Stimulated activated CD8-positive, alpha-beta memory T cell treated with anti-CD3 and anti-CD28 coated beads, Interleukin-12 subunit alpha, Interleukin-12 subunit beta, amount 100 ng/mL, for 24 hours (primary cell): ENCODE measurements around the gene CRYL1.

ENCODE experiments used
- DNase-seq: peaks from one replicate; pipeline ENCODE4 v3.0.0-alpha.2; 2020; ENCODE audit errors: extremely low read depth

Gene CRYL1

DNA sequence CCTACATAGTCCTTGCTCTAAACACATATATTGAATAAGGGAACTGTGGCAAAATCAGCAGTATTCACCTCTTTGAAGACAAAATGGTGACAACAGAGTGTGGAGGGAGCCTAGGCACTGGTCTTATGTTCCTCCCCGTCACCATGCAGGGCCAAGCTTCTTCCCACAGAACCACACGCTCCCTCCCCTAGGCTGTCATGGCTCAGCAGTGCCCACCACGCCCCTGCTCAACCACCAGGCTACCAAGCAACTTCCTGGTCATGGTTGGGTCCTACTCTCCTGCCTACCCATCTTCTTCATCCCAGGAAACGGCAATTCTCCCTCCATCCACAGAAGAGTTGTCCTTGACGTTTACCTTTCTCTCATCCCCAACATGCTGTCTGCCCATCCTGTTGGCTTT, 126.1 kb downstream of the CRYL1 start:
- no peak for DNase-seq

- no peak for DNase-seq
Observed at GRCh38 chr13:20398459-20398858, 127.2 kb downstream of the CRYL1 start.

DNA sequence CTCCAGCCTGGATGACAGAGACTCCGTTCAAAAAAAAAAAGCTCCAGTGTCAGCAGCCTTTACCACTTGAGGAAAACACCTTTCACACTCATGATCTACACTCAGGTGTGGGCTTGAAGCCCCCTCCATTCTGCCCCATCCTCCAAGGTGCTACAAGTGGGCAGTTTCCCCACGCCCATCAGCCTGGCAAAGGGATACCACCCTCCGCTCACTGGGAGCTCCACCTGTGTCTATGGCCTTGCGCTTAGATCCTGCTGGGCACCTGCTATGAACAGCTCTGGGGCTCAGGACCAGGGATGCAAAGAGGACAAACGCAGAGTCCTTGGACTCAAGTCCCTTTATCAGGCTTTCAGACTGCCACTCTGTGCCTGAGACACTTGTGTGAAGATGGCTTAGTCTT, 127.8 kb downstream of the CRYL1 start:
- DNase-seq = no peak

- no peak for DNase-seq
Observed at GRCh38 chr13:20395061-20395916, 130.4 kb downstream of the CRYL1 start.

GRCh38 chr13:20394506-20394905, 131.2 kb downstream of the CRYL1 start:
- no peak for DNase-seq

DNA sequence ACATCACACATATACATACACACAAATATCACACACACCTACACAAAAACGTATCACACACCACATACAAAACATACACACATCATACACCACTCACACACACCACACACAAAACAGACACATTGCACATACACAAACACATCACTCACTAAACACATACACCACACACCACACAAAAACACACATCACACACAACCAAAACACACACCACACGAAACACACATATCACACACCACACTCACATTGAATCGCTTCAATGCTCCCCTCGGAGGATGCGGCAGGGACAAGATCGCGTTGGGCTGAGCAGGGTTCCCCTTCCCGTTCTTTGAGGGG, 131.5 kb downstream of the CRYL1 start:
- no peak for DNase-seq

DNA sequence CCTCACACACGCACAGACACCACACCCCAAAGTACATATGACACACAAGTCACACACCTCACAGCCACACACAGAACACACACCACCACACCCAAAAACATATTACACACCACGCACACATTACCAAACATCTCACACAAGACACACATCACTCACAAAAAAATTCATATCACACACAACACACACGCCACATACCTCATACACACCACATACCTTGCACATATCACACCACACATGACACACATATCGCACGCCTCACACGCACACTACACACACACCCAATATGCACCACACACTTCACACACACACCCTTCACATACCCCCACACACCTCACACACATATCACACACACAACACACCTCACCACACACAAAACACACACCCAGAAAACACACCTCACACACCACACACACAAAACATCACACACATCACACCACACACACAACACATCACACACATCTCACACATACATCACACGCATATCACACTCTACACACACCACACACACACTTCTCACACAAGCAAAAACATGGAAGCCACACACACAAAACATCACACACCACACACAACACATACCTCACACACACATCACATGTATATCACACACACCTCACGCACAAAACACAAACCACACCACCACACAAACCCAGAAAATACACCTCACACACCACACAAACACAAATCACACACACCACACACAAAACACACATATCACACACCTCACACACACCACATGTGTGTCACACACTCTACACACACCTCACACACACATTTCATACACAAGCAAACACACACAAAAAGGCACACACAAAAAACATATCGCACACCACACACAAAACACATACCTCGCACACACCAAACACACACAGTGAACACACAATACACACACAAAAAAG, 132.1 kb downstream of the CRYL1 start:
- no peak for DNase-seq

DNA sequence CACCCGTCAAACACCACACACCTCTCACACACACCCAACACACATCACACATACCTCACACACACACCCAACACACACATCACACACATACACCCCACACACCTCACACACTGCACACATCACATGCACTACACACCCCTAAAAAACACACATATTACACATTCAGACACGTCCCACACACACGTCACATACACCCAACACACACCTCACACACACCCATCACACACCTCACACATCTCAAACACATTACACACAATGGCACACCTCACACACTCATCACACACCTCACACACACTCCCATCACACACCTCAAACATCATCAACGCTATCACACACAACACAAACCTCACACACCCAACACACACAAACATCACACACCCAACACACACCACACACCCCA, 133.1 kb downstream of the CRYL1 start:
- no peak for DNase-seq

GRCh38 chr13:20391597-20392452, 133.8 kb downstream of the CRYL1 start:
- no peak for DNase-seq

GRCh38 chr13:20390526-20391175, 135.0 kb downstream of the CRYL1 start:
- DNase-seq = no peak

GRCh38 chr13:20389696-20390525, 135.7 kb downstream of the CRYL1 start:
- DNase-seq = no peak

DNA sequence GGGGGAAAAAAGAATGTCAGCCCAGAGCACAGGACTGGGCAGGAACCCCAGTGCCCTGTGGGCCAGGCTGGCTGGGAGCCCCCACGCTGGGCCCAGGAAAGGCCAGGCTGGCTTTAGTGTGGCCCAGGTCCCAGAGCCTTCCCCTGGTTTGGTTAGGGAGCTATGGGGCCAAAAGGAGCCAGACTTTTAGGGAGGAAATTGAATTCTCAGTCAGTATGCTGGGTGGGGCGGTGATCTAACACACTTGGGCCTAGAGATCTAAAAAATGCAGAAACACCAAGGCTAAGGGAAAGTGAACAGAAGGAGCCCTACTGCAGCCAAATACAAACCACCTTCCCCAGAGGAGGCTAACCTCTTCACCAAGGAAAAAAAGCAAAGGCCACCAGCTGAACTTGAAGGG, 137.5 kb downstream of the CRYL1 start:
- no peak for DNase-seq

DNA sequence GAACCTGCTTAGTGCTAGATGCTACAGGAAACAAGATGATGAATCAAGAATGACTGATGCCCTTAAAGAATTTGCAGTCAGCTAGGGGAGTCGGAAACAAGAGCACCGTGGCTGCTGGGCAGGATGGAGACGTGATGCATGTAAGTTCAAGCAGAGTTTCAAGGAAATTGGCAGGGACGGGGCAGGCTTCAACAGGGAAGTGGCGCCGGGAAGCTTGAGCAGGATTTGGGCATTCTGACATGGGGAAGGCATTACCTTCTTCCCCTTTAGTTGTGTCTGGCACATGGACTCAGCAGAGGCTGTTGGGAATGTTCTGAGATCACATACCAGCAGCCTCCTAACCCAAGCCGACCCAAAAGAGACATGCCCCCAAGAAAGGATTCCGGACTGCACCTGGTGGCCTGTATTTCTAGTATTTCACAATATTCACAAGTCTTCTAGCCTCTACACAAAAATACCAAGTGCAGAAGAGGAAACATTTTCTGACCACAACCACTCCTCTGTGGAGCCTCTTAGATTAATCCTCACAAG, 138.2 kb downstream of the CRYL1 start:
- DNase-seq = no peak

DNA sequence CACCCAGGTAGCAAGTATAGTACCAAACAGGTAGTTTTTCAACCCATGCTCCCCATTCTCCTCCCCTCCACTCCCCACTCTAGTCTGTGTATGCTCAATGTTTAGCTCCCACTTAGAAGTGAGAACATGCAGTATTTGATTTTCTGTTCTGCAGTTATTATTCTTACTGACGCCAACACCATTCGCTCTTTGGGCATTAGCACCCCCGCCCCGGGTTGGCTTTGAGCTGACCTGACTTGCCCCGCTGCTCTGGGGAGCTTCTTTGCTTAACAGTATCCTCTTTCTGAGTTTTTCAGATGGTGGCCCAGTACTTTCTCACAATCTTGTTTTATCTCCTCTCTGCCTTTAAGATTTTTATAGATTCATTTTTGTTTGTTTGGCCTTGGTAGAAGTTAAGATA, 138.7 kb downstream of the CRYL1 start:
- no peak for DNase-seq

DNA sequence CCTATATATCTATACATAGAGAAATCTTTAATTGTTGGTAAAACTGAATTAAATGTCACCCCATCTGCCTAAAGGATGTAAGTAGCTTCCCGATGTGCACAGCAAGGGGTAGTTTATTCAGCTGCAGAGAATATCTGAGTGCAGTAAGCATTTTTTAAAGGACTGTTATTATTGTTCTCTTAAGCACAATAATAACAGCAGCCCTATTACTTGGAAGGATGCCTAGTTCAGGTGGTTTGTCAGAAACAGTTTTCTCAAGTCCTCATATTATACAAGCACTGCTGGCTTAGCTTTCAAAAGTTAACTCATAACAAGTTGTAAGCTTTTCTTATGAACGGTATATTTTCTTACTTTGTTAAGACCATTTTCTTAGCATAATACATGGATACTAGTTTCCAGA, 142.6 kb downstream of the CRYL1 start:
- DNase-seq = no peak

DNA sequence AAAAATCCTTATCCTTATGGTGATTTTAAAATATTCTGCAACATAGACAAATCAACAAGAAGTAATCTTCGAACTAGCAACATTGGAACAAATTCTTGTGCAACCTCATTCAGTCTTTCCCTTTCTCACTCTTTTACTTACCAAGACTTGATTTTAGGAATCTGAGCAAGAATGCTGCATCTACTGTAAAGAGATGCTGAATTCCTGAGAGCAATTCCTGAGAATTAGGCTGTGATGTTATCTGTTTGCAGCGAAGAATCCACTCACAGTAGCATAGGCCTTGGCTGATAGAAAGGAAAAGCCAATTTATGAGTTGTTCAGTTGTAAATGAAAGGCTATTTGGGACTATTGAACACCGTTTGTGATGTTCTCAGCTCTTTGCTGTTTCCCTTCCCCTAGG, 144.3 kb downstream of the CRYL1 start:
- no peak for DNase-seq

GRCh38 chr13:20378721-20379120, 146.9 kb downstream of the CRYL1 start:
- no peak for DNase-seq

DNA sequence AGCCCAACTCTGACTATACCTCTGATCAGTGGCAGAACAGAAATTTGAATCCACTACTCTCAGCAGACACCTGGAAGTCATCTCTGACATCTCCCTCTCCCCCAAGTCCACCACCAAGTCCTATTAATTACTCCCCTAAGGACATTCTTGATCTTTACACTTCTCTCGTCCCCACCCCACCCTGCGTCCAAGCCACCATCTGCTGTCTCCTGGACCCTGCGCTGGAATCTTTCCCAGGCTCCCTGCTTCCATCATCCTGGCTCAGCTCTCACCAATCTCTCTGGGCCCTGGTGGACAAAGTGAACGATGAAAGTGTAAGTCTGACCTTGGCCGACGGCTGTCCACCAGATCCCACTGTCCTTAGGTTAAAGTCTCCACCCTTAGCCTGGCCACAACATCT, 147.9 kb downstream of the CRYL1 start:
- DNase-seq = no peak

DNA sequence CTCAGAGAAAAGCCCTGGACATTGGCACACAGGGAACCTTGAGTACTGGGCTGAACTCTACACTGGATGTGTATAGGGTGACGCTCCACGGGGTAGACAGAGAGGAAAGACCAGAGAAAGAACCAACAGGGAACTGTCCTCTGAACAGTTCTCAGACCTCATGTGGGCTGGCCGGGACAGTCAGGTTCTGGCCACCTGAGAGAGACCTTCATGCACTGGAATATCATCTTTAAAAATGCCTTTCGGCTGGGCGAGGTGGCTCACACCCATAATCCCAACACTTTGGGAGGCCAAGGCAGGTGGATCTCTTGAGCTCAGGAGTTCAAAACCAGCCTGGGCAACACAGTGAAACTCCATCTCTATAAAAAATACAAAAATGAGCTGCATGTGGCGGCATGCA, 149.8 kb downstream of the CRYL1 start:
- DNase-seq = no peak

DNA sequence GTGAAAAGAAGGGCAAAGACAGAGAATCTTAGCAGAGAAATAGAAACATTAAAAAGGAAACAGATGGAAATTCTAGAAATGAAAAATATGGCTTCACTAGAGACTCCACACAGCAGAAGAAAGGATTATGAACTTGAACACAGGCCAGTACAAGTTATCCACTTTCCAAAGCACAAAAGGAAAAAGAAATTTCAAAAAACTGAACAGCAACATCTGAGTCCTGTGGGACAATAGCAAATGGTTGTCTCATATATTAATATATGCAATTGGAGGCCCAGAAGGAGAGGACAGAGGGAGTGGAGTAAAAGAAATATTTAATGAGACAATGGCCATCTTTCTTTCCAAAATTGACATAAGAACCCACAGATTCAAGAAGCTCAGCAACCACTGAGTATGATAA, 151.8 kb downstream of the CRYL1 start:
- DNase-seq = no peak
